ENCODE measurements around the gene DCX. TPM values are rescaled to one million over a fixed set of nuclear protein-coding genes. Genes with fewer than 3 reads are reported as not detected.

DCX gene
- total and polyA plus RNA-seq, 2 experiments from 2014 or later, result 0.66 to 3.0 TPM

DNA sequence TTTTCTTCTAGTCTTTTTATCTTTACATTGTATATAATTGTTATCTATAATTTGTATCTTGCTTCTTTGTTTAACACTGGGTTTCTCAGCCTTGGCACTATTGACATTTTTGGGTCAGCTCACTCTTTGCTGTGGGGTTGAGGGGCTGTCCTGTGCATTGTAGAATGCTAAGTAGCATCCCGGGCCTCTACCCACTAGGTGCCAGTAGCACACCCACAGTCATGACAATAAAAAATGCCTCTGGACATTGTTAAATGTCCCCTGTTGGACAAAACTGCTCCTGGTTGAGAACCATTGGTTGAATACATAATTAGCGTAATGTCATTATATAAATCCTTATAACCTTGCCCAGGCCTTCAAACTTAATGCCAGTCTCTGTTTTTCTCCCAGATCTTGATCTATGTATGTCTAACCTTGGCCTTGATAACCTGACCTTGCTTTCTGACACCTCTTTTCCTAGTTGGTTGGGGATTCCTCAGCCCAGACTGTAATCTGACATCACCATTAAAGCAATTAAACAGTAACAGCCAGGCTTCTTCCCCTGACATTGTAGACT is 46.1 kb downstream of the DCX start (continued):
- no peak for TF ChIP-seq EZH2 (IDR thresholded peaks at IDR 0.05; ENCODE audit: low read depth, unreplicated experiment)

DNA sequence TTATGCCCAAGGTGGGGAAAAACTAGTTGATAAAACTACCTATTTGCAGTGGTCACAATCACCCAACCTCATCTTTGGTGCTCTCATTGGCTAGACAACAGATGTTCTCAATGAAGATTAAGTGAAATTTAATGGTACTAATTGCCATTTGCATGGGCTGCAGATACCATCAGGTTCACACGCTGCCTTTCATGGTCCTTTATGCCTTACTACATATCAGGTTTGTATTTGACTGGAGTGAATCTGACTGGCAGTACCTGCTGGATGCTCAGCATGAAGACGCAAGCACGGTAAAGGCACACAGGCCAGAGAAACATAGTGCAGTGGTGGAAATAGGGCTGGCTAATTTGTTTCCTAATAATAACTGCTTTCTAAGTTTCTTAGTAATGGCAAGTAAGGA is 48.3 kb downstream of the DCX start:
- Histone ChIP-seq H3F3A (replicated peaks; ENCODE audit: low read depth) (no peaks in the 10 kb centered on the region), H4K20me1 (replicated peaks; ENCODE audit: insufficient read depth) (no peaks in the 10 kb centered on the region), H2AFZ (no peak overlapping the region), H3K4me1 (ENCODE audit: insufficient read depth) (no peaks in the 10 kb centered on the region), H3K4me2 (no peak overlapping the region), H3K36me3 (ENCODE audit: insufficient read depth) (no peaks in the 10 kb centered on the region), H3K27me3 (ENCODE audit: insufficient read depth) (no peaks in the 10 kb centered on the region), H3K9me2 (ENCODE audit: insufficient read depth) (no peaks in the 10 kb centered on the region), H3K4me3 (no peak overlapping the region), H3K27ac (ENCODE audit: low read depth) (no peak overlapping the region), H3K79me2 (replicated peaks; ENCODE audit: insufficient read depth) (no peaks in the 10 kb centered on the region)
- Mint-ChIP-seq H3K27ac (no peak overlapping the region), H3K4me3 (no peak overlapping the region), H3K4me1 (peaks cover 4% of the 10 kb centered on the region; the same call in 2 of the 3 replicates), H3K36me3 (ENCODE audit: low read depth) (no peaks in the 10 kb centered on the region), H3K9me3 (no peaks in the 10 kb centered on the region), H3K27me3 (ENCODE audit: insufficient read depth, low read depth, poor library complexity) (no peaks in the 10 kb centered on the region)
- TF ChIP-seq POLR2AphosphoS5 (IDR thresholded peaks at IDR 0.05; ENCODE audit: low read depth) (no peak), CREB1 (CRISPR knock-in tag; IDR thresholded peaks at IDR 0.05; ENCODE audit: low read depth) (no peak), EZH2phosphoT487 (IDR thresholded peaks at IDR 0.05; ENCODE audit: unreplicated experiment) (no peak), EZH2 (IDR thresholded peaks at IDR 0.05; ENCODE audit: low read depth, unreplicated experiment) (no peak), STAT1 (IDR thresholded peaks at IDR 0.05; ENCODE audit: unreplicated experiment) (no peak), JUNB (IDR thresholded peaks at IDR 0.05; ENCODE audit: unreplicated experiment) (no peak), ZNF331 (CRISPR knock-in tag; IDR thresholded peaks at IDR 0.05; ENCODE audit: low read depth) (no peak)
- TF ChIP-seq, protein P1, sequence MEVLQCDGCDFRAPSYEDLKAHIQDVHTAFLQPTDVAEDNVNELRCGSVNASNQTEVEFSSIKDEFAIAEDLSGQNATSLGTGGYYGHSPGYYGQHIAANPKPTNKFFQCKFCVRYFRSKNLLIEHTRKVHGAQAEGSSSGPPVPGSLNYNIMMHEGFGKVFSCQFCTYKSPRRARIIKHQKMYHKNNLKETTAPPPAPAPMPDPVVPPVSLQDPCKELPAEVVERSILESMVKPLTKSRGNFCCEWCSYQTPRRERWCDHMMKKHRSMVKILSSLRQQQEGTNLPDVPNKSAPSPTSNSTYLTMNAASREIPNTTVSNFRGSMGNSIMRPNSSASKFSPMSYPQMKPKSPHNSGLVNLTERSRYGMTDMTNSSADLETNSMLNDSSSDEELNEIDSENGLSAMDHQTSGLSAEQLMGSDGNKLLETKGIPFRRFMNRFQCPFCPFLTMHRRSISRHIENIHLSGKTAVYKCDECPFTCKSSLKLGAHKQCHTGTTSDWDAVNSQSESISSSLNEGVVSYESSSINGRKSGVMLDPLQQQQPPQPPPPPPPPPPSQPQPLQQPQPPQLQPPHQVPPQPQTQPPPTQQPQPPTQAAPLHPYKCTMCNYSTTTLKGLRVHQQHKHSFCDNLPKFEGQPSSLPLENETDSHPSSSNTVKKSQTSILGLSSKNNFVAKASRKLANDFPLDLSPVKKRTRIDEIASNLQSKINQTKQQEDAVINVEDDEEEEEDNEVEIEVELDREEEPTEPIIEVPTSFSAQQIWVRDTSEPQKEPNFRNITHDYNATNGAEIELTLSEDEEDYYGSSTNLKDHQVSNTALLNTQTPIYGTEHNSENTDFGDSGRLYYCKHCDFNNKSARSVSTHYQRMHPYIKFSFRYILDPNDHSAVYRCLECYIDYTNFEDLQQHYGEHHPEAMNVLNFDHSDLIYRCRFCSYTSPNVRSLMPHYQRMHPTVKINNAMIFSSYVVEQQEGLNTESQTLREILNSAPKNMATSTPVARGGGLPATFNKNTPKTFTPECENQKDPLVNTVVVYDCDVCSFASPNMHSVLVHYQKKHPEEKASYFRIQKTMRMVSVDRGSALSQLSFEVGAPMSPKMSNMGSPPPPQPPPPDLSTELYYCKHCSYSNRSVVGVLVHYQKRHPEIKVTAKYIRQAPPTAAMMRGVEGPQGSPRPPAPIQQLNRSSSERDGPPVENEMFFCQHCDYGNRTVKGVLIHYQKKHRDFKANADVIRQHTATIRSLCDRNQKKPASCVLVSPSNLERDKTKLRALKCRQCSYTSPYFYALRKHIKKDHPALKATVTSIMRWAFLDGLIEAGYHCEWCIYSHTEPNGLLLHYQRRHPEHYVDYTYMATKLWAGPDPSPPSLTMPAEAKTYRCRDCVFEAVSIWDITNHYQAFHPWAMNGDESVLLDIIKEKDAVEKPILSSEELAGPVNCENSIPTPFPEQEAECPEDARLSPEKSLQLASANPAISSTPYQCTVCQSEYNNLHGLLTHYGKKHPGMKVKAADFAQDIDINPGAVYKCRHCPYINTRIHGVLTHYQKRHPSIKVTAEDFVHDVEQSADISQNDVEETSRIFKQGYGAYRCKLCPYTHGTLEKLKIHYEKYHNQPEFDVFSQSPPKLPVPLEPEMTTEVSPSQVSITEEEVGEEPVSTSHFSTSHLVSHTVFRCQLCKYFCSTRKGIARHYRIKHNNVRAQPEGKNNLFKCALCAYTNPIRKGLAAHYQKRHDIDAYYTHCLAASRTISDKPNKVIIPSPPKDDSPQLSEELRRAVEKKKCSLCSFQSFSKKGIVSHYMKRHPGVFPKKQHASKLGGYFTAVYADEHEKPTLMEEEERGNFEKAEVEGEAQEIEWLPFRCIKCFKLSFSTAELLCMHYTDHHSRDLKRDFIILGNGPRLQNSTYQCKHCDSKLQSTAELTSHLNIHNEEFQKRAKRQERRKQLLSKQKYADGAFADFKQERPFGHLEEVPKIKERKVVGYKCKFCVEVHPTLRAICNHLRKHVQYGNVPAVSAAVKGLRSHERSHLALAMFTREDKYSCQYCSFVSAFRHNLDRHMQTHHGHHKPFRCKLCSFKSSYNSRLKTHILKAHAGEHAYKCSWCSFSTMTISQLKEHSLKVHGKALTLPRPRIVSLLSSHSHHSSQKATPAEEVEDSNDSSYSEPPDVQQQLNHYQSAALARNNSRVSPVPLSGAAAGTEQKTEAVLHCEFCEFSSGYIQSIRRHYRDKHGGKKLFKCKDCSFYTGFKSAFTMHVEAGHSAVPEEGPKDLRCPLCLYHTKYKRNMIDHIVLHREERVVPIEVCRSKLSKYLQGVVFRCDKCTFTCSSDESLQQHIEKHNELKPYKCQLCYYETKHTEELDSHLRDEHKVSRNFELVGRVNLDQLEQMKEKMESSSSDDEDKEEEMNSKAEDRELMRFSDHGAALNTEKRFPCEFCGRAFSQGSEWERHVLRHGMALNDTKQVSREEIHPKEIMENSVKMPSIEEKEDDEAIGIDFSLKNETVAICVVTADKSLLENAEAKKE (CRISPR knock-in tag; IDR thresholded peaks at IDR 0.05), result no peak
- TF ChIP-seq, protein P2, sequence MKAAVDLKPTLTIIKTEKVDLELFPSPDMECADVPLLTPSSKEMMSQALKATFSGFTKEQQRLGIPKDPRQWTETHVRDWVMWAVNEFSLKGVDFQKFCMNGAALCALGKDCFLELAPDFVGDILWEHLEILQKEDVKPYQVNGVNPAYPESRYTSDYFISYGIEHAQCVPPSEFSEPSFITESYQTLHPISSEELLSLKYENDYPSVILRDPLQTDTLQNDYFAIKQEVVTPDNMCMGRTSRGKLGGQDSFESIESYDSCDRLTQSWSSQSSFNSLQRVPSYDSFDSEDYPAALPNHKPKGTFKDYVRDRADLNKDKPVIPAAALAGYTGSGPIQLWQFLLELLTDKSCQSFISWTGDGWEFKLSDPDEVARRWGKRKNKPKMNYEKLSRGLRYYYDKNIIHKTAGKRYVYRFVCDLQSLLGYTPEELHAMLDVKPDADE (IDR thresholded peaks at IDR 0.05), result no peak
- TF ChIP-seq, protein P3, sequence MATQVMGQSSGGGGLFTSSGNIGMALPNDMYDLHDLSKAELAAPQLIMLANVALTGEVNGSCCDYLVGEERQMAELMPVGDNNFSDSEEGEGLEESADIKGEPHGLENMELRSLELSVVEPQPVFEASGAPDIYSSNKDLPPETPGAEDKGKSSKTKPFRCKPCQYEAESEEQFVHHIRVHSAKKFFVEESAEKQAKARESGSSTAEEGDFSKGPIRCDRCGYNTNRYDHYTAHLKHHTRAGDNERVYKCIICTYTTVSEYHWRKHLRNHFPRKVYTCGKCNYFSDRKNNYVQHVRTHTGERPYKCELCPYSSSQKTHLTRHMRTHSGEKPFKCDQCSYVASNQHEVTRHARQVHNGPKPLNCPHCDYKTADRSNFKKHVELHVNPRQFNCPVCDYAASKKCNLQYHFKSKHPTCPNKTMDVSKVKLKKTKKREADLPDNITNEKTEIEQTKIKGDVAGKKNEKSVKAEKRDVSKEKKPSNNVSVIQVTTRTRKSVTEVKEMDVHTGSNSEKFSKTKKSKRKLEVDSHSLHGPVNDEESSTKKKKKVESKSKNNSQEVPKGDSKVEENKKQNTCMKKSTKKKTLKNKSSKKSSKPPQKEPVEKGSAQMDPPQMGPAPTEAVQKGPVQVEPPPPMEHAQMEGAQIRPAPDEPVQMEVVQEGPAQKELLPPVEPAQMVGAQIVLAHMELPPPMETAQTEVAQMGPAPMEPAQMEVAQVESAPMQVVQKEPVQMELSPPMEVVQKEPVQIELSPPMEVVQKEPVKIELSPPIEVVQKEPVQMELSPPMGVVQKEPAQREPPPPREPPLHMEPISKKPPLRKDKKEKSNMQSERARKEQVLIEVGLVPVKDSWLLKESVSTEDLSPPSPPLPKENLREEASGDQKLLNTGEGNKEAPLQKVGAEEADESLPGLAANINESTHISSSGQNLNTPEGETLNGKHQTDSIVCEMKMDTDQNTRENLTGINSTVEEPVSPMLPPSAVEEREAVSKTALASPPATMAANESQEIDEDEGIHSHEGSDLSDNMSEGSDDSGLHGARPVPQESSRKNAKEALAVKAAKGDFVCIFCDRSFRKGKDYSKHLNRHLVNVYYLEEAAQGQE (IDR thresholded peaks at IDR 0.05; ENCODE audit: unreplicated experiment), result no peak
- TF ChIP-seq, protein P4, sequence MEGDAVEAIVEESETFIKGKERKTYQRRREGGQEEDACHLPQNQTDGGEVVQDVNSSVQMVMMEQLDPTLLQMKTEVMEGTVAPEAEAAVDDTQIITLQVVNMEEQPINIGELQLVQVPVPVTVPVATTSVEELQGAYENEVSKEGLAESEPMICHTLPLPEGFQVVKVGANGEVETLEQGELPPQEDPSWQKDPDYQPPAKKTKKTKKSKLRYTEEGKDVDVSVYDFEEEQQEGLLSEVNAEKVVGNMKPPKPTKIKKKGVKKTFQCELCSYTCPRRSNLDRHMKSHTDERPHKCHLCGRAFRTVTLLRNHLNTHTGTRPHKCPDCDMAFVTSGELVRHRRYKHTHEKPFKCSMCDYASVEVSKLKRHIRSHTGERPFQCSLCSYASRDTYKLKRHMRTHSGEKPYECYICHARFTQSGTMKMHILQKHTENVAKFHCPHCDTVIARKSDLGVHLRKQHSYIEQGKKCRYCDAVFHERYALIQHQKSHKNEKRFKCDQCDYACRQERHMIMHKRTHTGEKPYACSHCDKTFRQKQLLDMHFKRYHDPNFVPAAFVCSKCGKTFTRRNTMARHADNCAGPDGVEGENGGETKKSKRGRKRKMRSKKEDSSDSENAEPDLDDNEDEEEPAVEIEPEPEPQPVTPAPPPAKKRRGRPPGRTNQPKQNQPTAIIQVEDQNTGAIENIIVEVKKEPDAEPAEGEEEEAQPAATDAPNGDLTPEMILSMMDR (conservative IDR thresholded peaks at IDR 0.05; ENCODE audit: low read depth in 2 of 2), result no peak
- no peak for ATAC-seq
- no peak for DNase-seq (ENCODE audit: low spot score)

Measured in GM23338 (cell line).